SK-N-SH (cell line): ENCODE data around the gene ESYT3. TPM values are rescaled to one million over a fixed set of nuclear protein-coding genes. Genes with fewer than 3 reads are reported as not detected.

ENCODE experiments used
- CTCF ChIA-PET: fragments of 300-600, 350-600 bp; formaldehyde crosslinking; extraction: SDS; loops from one replicate; lab custom pipeline; 2021; lab: Yijun Ruan, JAX
- POLR2A ChIA-PET: fragments of 350-600 bp; sonication (Branson Sonifier 250); formaldehyde crosslinking; extraction: SDS; loops from one replicate; lab custom pipeline; 2020; ENCODE audit warnings: antibody characterized with exemption, inconsistent platforms; lab: Yijun Ruan, JAX
- DNase-seq: peaks from one replicate; pipeline ENCODE4 v3.0.0; 2012
- H2AFZ ChIP-seq: fragments of 200-600 bp; sonication (generic); 2 replicates; pipeline ENCODE4 v1.8.1; 2016; ENCODE audit warnings: antibody characterized with exemption, mild to moderate bottlenecking, low read depth
- H3F3A ChIP-seq: fragments of 200-600 bp; sonication (generic); replicated peaks from 2 replicates; pipeline ENCODE3; 2016; ENCODE audit warnings: antibody characterized with exemption, mild to moderate bottlenecking; ENCODE audit not compliant: insufficient read depth
- H3K27ac ChIP-seq, 2 experiments: fragments of 200-500 bp in 1 of 2; fragments of 200-600 bp in 1 of 2; sonication (Bioruptor generic) in 1 of 2; sonication (generic), shearing (Covaris generic) in 1 of 2; 2 replicates each; pipeline versions ENCODE4 v1.5.1 to v1.6.1; 2014 to 2016; ENCODE audit warnings: low read depth in 2 of 2, inconsistent platforms in 1 of 2, low read length in 1 of 2, mild to moderate bottlenecking in 1 of 2, mixed read lengths in 1 of 2
- H3K27me3 ChIP-seq: fragments of 200-600 bp; sonication (generic), shearing (Covaris generic); 2 replicates; pipeline ENCODE4 v1.6.1; 2016; ENCODE audit warnings: mixed run types; ENCODE audit not compliant: insufficient read depth
- H3K36me3 ChIP-seq, 2 experiments: fragments of 200-500 bp in 1 of 2; fragments of 200-600 bp in 1 of 2; sonication (Bioruptor generic) in 1 of 2; sonication (generic) in 1 of 2; replicated peaks in 1 of 2; 2 replicates each; pipeline versions ENCODE3 to v1.5.1; 2014 to 2016; ENCODE audit warnings: low read length in 1 of 2, mild to moderate bottlenecking in 1 of 2; ENCODE audit not compliant: insufficient read depth in 2 of 2, control insufficient read depth in 1 of 2
- H3K4me1 ChIP-seq, 2 experiments: fragments of 200-500 bp in 1 of 2; fragments of 200-600 bp in 1 of 2; sonication (Bioruptor generic) in 1 of 2; sonication (generic), shearing (Covaris generic) in 1 of 2; 2 replicates each; pipeline versions ENCODE4 v1.5.1 to v1.6.1; 2014 to 2016; ENCODE audit warnings: low read depth in 1 of 2, low read length in 1 of 2, mixed run types in 1 of 2; ENCODE audit not compliant: insufficient read depth in 2 of 2, control insufficient read depth in 1 of 2
- H3K4me2 ChIP-seq: fragments of 200-600 bp; sonication (generic), shearing (Covaris generic); 2 replicates; pipeline ENCODE4 v1.6.1; 2017; ENCODE audit warnings: mixed run types
- H3K4me3 ChIP-seq, 2 experiments: fragments of 200-500 bp in 1 of 2; fragments of 200-600 bp in 1 of 2; sonication (Bioruptor generic) in 1 of 2; sonication (generic), shearing (Covaris generic) in 1 of 2; 2 replicates each; pipeline versions ENCODE4 v1.5.1 to v1.8.1; 2014 to 2016; ENCODE audit warnings: low read depth in 2 of 2, inconsistent platforms in 1 of 2, low read length in 1 of 2, mild to moderate bottlenecking in 1 of 2, mixed read lengths in 1 of 2, moderate library complexity in 1 of 2
- H3K79me2 ChIP-seq: fragments of 200-600 bp; sonication (generic); 2 replicates; pipeline ENCODE4 v1.8.1; 2017; ENCODE audit warnings: mild to moderate bottlenecking; ENCODE audit not compliant: insufficient read depth
- H3K9ac ChIP-seq: fragments of 200-600 bp; sonication (generic); 2 replicates; pipeline ENCODE4 v1.6.1; 2017; ENCODE audit warnings: mixed run types
- H3K9me2 ChIP-seq: fragments of 200-600 bp; sonication (generic); 2 replicates; pipeline ENCODE4 v1.6.1; 2017; ENCODE audit warnings: mixed run types
- H3K9me3 ChIP-seq: fragments of 200-600 bp; sonication (generic); 2 replicates; pipeline ENCODE4 v1.6.1; 2017; ENCODE audit warnings: mixed run types, mild to moderate bottlenecking, moderate library complexity
- H4K20me1 ChIP-seq: fragments of 200-600 bp; sonication (generic); 2 replicates; pipeline ENCODE4 v1.6.1; 2017; ENCODE audit warnings: mild to moderate bottlenecking, mixed run types; ENCODE audit not compliant: insufficient read depth
- ELF1 ChIP-seq: IDR thresholded peaks from 2 replicates; pipeline ENCODE4 v1.4.0; 2012
- EZH2phosphoT487 ChIP-seq: fragments of 200-600 bp; sonication (generic); IDR thresholded peaks from 2 replicates; pipeline ENCODE4 v1.6.1; 2017; ENCODE audit warnings: low read depth, mixed run types, mild to moderate bottlenecking, antibody characterized with exemption, moderate library complexity, borderline replicate concordance
- FOXM1 ChIP-seq: IDR thresholded peaks from 2 replicates; pipeline ENCODE4 v1.4.0; 2012; ENCODE audit warnings: low read depth, mild to moderate bottlenecking
- GATA2 ChIP-seq: sonication (generic); formaldehyde crosslinking; IDR thresholded peaks from 2 replicates; pipeline ENCODE4 v1.5.0; 2020; ENCODE audit warnings: mild to moderate bottlenecking, missing genetic modification reagents
- MXI1 ChIP-seq: IDR thresholded peaks from 2 replicates; pipeline ENCODE4 v1.6.1; 2012; ENCODE audit warnings: mild to moderate bottlenecking, low read depth, low read length, improper control_type of control experiment
- RAD21 ChIP-seq: IDR thresholded peaks from 2 replicates; pipeline ENCODE4 v1.6.1; 2012; ENCODE audit warnings: mild to moderate bottlenecking, low read length
- RFX5 ChIP-seq: IDR thresholded peaks from 2 replicates; pipeline ENCODE4 v1.6.1; 2012; ENCODE audit warnings: mild to moderate bottlenecking, improper control_type of control experiment, low read length
- RXRA ChIP-seq: IDR thresholded peaks from 2 replicates; pipeline ENCODE4 v1.4.0; 2012; ENCODE audit warnings: low read depth, mild to moderate bottlenecking, borderline replicate concordance
- SIN3A ChIP-seq: IDR thresholded peaks from 2 replicates; pipeline ENCODE4 v1.6.1; 2012; ENCODE audit warnings: low read depth, mild to moderate bottlenecking, low read length, moderate library complexity, borderline replicate concordance
- SMC3 ChIP-seq: IDR thresholded peaks from 2 replicates; pipeline ENCODE4 v1.6.1; 2012; ENCODE audit warnings: low read depth, low read length, improper control_type of control experiment
- TAF1 ChIP-seq: IDR thresholded peaks from 2 replicates; pipeline ENCODE4 v1.6.1; 2012; ENCODE audit warnings: low read depth, mild to moderate bottlenecking, low read length, moderate library complexity, borderline replicate concordance
- TCF12 ChIP-seq: IDR thresholded peaks from 2 replicates; pipeline ENCODE4 v1.4.0; 2012
- TEAD4 ChIP-seq: IDR thresholded peaks from 2 replicates; pipeline ENCODE4 v1.4.0; 2012; ENCODE audit warnings: mild to moderate bottlenecking, borderline replicate concordance; ENCODE audit not compliant: insufficient read depth
- WGBS: methylation state at CpG from one replicate; pipeline ENCODE4 v1.1.6; 2017; ENCODE audit warnings: low lambda C conversion rate; 5-methylcytosine and 5-hydroxymethylcytosine counted together
- polyA plus RNA-seq, 3 experiments: library from polyadenylated mRNA; depleted of rRNA; stranded (reverse); fragments of >200 nt; gene quantifications; 2 replicates each; pipeline ENCODE4 v1.2.3, GENCODE V29; 2012
- TF ChIP-seq, protein P1 (sequence below): IDR thresholded peaks from 2 replicates; pipeline ENCODE4 v1.4.0; 2012; ENCODE audit warnings: low read depth, borderline replicate concordance
- TF ChIP-seq, protein P2 (sequence below): fragments of 150-350 bp; IDR thresholded peaks from 2 replicates; pipeline ENCODE4 v1.6.1; 2016; ENCODE audit warnings: mild to moderate bottlenecking, low read depth, low read length
- TF ChIP-seq, protein P3 (sequence below): IDR thresholded peaks from 2 replicates; pipeline ENCODE4; 2012
- TF ChIP-seq, protein P4 (sequence below): IDR thresholded peaks from 2 replicates; pipeline ENCODE4 v1.4.0; 2012; ENCODE audit warnings: low read depth, borderline replicate concordance
- TF ChIP-seq, protein P5 (sequence below): fragments of 150-350 bp; IDR thresholded peaks from 2 replicates; pipeline ENCODE4 v1.6.1; 2017; ENCODE audit warnings: antibody characterized with exemption, low read length, low read depth, borderline replicate concordance

ESYT3 gene
- polyA plus RNA-seq, 1 of the 3 experiments (the other 2 are of a cell fraction): 0.33 TPM

DNA sequence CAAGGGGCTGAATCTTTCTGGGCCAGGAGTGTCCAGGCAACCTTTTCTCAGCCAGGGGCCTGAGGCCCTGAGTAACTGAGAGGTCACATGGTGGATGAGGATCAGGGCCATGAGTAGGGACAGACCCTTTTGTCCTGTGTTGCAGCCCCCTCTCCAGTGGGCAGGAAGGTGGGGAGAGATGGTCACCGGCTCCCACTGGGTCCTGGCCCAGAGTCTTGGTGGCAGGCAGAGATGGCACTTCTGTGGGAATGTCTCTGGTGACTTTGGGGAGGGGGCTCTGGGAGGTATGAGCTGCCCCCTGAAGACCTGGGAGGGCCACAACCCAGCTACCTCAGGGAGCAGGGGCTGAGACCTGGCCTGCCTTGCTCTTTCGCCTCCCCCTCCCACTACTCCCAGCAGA, 6.8 kb downstream of the ESYT3 start:
- H2AFZ ChIP-seq: no peak overlapping the region

DNA sequence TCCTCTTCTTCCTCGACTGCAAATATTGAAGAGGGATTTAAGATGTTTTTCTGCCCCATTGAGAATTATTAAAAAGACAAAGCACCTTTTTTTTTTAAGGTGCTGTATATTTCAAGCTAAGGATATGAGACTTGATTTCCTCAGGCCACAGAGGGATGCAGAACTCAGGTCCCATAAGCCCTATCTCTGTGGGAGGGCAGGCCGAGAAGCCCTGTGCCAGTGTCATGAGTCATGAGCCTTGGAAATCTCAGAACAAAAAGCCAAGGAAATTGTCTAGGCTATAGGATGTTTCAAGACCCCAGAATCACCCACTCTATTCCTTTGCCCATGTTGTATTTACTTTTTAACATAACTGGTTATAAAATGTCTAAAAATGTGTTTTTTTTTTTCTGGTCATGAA, 7.3 kb downstream of the ESYT3 start:
- Histone ChIP-seq H3K4me1 (peaks cover 0 to 22% of the 10 kb centered on the region in 2 experiments), H3K9me2 (no peaks in the 10 kb centered on the region), H3K27me3 (no peaks in the 10 kb centered on the region), H3K79me2 (no peaks in the 10 kb centered on the region), H3F3A (peaks cover 11% of the 10 kb centered on the region), H2AFZ (no peak overlapping the region), H3K9me3 (no peaks in the 10 kb centered on the region), H3K4me3 (0 out of 4 replicates have a peak overlapping the region, but pooled peaks of 1 of the 2 experiments have one; percentile 4), H4K20me1 (no peaks in the 10 kb centered on the region), H3K9ac (no peak overlapping the region), H3K36me3 (no peaks in the 10 kb centered on the region), H3K27ac (peak overlapping the region in 1 of 2 experiments; percentile 24; a peak in 1 of 4 replicates), H3K4me2 (peak overlapping the region; percentile 45)
- peak; percentile 7 for DNase-seq
- ChIA-PET CTCF (interaction anchor here (2.4 kb wide), 1 partner anchor 24 kb away, joined by 8 read pairs; no protein-coding TSS in a partner anchor), POLR2A (no interaction called here)
- 44% methylated on average over 2 of the region's 2 CpGs for WGBS
- TF ChIP-seq GATA2 (CRISPR knock-in tag) (no peak), TCF12 (peak; percentile 44; the same call in 1 of the 2 replicates), SMC3 (no peak), RXRA (no peak), TAF1 (no peak), MXI1 (no peak), ELF1 (no peak), EZH2phosphoT487 (no peak), RFX5 (no peak)
- TF ChIP-seq, protein P1, sequence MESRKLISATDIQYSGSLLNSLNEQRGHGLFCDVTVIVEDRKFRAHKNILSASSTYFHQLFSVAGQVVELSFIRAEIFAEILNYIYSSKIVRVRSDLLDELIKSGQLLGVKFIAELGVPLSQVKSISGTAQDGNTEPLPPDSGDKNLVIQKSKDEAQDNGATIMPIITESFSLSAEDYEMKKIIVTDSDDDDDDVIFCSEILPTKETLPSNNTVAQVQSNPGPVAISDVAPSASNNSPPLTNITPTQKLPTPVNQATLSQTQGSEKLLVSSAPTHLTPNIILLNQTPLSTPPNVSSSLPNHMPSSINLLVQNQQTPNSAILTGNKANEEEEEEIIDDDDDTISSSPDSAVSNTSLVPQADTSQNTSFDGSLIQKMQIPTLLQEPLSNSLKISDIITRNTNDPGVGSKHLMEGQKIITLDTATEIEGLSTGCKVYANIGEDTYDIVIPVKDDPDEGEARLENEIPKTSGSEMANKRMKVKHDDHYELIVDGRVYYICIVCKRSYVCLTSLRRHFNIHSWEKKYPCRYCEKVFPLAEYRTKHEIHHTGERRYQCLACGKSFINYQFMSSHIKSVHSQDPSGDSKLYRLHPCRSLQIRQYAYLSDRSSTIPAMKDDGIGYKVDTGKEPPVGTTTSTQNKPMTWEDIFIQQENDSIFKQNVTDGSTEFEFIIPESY: no peak
- TF ChIP-seq, protein P2, sequence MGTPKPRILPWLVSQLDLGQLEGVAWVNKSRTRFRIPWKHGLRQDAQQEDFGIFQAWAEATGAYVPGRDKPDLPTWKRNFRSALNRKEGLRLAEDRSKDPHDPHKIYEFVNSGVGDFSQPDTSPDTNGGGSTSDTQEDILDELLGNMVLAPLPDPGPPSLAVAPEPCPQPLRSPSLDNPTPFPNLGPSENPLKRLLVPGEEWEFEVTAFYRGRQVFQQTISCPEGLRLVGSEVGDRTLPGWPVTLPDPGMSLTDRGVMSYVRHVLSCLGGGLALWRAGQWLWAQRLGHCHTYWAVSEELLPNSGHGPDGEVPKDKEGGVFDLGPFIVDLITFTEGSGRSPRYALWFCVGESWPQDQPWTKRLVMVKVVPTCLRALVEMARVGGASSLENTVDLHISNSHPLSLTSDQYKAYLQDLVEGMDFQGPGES: no peak
- TF ChIP-seq, protein P3, sequence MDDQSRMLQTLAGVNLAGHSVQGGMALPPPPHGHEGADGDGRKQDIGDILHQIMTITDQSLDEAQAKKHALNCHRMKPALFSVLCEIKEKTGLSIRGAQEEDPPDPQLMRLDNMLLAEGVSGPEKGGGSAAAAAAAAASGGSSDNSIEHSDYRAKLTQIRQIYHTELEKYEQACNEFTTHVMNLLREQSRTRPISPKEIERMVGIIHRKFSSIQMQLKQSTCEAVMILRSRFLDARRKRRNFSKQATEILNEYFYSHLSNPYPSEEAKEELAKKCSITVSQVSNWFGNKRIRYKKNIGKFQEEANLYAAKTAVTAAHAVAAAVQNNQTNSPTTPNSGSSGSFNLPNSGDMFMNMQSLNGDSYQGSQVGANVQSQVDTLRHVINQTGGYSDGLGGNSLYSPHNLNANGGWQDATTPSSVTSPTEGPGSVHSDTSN: no peak

More for the DNA sequence above, 6.8 kb downstream of the ESYT3 start:
- no peaks in the 10 kb centered on the region for H3K27me3 ChIP-seq
- peak; percentile 11 for DNase-seq
- 100% methylated on average over 1 of the region's 2 CpGs for WGBS
- H3K36me3 ChIP-seq: no peaks in the 10 kb centered on the region
- CTCF ChIA-PET: interaction anchor here (2.4 kb wide), 1 partner anchor 24 kb away, joined by 8 read pairs; no protein-coding TSS in a partner anchor
- peaks cover 0 to 22% of the 10 kb centered on the region in 2 experiments for H3K4me1 ChIP-seq
- no peaks in the 10 kb centered on the region for H3K9me3 ChIP-seq
- peak overlapping the region; percentile 45; the same call in 1 of the 2 replicates for H3K4me2 ChIP-seq
- no peak overlapping the region for H3K4me3 ChIP-seq
- TF ChIP-seq RFX5 (no peak), RAD21 (no peak), SIN3A (no peak), TEAD4 (no peak), FOXM1 (no peak), ELF1 (no peak)
- TF ChIP-seq, protein P4, sequence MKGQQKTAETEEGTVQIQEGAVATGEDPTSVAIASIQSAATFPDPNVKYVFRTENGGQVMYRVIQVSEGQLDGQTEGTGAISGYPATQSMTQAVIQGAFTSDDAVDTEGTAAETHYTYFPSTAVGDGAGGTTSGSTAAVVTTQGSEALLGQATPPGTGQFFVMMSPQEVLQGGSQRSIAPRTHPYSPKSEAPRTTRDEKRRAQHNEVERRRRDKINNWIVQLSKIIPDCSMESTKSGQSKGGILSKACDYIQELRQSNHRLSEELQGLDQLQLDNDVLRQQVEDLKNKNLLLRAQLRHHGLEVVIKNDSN: no peak
- TF ChIP-seq, protein P5, sequence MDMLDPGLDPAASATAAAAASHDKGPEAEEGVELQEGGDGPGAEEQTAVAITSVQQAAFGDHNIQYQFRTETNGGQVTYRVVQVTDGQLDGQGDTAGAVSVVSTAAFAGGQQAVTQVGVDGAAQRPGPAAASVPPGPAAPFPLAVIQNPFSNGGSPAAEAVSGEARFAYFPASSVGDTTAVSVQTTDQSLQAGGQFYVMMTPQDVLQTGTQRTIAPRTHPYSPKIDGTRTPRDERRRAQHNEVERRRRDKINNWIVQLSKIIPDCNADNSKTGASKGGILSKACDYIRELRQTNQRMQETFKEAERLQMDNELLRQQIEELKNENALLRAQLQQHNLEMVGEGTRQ: no peak
- TF ChIP-seq, protein P1: no peak
- H4K20me1 ChIP-seq: no peaks in the 10 kb centered on the region
- H3K9ac ChIP-seq: no peak overlapping the region
- H3K9me2 ChIP-seq: no peaks in the 10 kb centered on the region
- peaks cover 11% of the 10 kb centered on the region for H3F3A ChIP-seq
- no peaks in the 10 kb centered on the region for H3K79me2 ChIP-seq
- H3K27ac ChIP-seq: peak overlapping the region in 1 of 2 experiments; percentile 24; a peak in 1 of 4 replicates
- POLR2A ChIA-PET: no interaction called here
